Measurements from ENCODE around the gene ITPR2. TPM values are rescaled to one million over a fixed set of nuclear protein-coding genes. Genes with fewer than 3 reads are reported as not detected.
"Not testable (repeated sequence)": the region's sequence is repeated elsewhere in the genome, so short reads cannot be mapped to it uniquely, and the experiment has no call there.

Gene ITPR2
- total RNA-seq, 1 experiment from 2014 or later: 41.6 TPM

DNA sequence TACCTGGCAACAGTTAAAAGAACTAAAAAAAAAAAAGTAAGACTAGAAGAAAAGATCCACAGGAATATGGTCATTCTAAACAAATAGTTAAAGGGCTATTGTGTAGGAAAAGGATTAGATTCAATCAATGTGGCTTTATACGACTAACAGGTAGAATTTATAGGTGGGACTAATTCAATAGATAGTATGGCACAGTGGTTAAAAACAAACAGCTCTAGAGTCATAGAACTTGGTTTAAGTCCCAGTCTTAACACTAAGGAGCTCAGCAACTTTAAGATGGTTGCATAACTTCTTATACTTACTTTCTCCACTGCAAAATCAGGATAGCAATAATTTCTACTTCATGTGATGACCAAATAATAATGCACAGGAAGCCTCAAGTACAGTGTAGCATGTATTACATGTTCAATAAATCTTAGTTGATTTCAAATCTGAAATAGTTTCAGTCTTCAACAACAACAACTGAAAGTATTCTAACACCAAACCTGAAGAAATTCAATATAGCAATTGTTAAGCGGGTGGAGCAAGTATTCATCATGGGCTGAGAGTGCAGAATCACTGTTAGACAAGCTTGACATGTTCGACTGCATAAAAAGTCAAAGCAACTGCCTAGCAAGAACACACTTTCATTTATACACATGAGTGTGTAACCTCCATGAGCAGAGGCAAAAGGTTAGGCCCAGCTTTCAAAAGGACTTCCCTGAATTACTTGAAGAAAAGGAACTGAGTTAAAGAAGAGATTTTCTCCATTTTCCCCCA is 50.4 kb downstream of the ITPR2 start:
- peaks cover 5% of the 10 kb centered on the region for H3K9me3 ChIP-seq
- no peaks in the 10 kb centered on the region for H3K4me1 ChIP-seq
- H3K27me3 Mint-ChIP-seq (ENCODE audit: insufficient read depth, unreplicated experiment): no peaks in the 10 kb centered on the region
- H3K9me3 Mint-ChIP-seq (ENCODE audit: unreplicated experiment): peaks cover 19% of the 10 kb centered on the region
- no peak overlapping the region for H3K4me3 Mint-ChIP-seq (ENCODE audit: unreplicated experiment)
- no TSS peak for BruUV-seq (replicated peaks)
- no peaks in the 10 kb centered on the region for H3K27me3 ChIP-seq (replicated peaks; ENCODE audit: control insufficient read depth, insufficient read depth, low read length)
- H3K27ac Mint-ChIP-seq (ENCODE audit: unreplicated experiment): no peak overlapping the region
- CTCF ChIA-PET: no interaction called here
- H3K4me1 Mint-ChIP-seq (ENCODE audit: low read depth, unreplicated experiment): no peaks in the 10 kb centered on the region
- H3K36me3 Mint-ChIP-seq (ENCODE audit: insufficient read depth, unreplicated experiment): peaks cover 14% of the 10 kb centered on the region
- POLR2A ChIA-PET: no interaction called here
- no peaks in the 10 kb centered on the region for H3K36me3 ChIP-seq (ENCODE audit: control insufficient read depth, insufficient read depth, low read length)
- TF ChIP-seq, protein P1, sequence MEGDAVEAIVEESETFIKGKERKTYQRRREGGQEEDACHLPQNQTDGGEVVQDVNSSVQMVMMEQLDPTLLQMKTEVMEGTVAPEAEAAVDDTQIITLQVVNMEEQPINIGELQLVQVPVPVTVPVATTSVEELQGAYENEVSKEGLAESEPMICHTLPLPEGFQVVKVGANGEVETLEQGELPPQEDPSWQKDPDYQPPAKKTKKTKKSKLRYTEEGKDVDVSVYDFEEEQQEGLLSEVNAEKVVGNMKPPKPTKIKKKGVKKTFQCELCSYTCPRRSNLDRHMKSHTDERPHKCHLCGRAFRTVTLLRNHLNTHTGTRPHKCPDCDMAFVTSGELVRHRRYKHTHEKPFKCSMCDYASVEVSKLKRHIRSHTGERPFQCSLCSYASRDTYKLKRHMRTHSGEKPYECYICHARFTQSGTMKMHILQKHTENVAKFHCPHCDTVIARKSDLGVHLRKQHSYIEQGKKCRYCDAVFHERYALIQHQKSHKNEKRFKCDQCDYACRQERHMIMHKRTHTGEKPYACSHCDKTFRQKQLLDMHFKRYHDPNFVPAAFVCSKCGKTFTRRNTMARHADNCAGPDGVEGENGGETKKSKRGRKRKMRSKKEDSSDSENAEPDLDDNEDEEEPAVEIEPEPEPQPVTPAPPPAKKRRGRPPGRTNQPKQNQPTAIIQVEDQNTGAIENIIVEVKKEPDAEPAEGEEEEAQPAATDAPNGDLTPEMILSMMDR (IDR thresholded peaks at IDR 0.05; ENCODE audit: insufficient read depth in 1 of 2, low read depth in 1 of 2, low read length in 1 of 2, severe bottlenecking in 1 of 2, unreplicated experiment in 1 of 2): no peak
- intact Hi-C loops (cut with micrococcal nuclease; ENCODE audit: unreplicated experiment): no loop called here
- no peak for DNase-seq
- no peak overlapping the region for H3K4me3 ChIP-seq (ENCODE audit: low read depth, low read length)

DNA sequence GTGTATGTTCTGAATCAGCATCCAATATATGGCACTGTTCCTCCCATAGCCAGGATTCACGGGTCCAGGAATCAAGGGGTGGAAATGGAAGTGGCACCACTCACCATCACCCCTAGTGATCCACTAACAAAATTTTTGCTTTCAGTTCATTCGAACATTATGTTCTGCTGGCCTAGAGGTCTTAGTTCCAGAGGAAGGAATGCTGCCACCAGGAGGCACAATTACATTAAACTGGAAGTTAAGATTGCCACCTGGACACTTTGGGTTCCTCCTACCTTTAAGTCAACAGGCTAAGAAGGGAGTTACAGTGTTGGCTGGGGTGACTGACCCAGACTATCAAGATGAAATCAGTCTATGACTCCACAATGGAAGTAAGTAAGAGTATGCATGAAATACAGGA is 52.3 kb downstream of the ITPR2 start:
- H3K4me1 Mint-ChIP-seq (ENCODE audit: low read depth, unreplicated experiment); H3K4me3 Mint-ChIP-seq (ENCODE audit: unreplicated experiment); BruUV-seq (replicated peaks); DNase-seq; H3K27me3 Mint-ChIP-seq (ENCODE audit: insufficient read depth, unreplicated experiment); H3K27me3 ChIP-seq (replicated peaks; ENCODE audit: control insufficient read depth, insufficient read depth, low read length); POLR2A ChIA-PET; H3K36me3 ChIP-seq (ENCODE audit: control insufficient read depth, insufficient read depth, low read length); CTCF ChIA-PET; intact Hi-C loops (cut with micrococcal nuclease; ENCODE audit: unreplicated experiment); H3K4me3 ChIP-seq (ENCODE audit: low read depth, low read length); H3K27ac Mint-ChIP-seq (ENCODE audit: unreplicated experiment); H3K4me1 ChIP-seq: not testable (repeated sequence)
- H3K9me3 ChIP-seq: peaks cover 14% of the 10 kb centered on the region
- H3K9me3 Mint-ChIP-seq (ENCODE audit: unreplicated experiment): peaks cover 36% of the 10 kb centered on the region
- peaks cover 14% of the 10 kb centered on the region for H3K36me3 Mint-ChIP-seq (ENCODE audit: insufficient read depth, unreplicated experiment)

DNA sequence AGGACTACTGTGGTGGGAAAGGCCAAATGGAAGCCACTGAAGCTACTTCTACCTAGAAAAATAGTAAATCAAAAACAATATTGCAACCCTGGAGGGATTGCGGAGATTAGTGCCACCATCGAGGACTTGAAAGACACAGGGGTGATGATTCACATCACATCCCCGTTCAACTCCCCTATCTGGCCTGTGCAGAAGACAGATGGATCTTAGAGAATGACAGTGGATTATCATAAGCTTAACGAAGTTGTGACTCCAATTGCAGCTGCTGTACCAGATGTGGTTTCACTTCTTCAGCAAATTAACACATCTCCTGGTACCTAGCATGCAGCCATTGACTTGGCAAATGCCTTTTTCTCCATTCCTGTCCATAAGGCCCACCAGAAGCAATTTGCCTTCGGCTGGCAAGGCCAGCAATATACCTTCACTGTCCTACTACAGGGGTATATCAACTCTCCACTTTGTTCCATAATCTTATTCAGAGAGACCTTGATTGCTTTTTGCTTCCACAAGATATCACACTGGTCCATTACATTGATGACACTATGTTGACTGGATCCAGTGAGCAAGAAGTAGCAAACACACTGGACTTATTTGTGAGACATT is 54.7 kb downstream of the ITPR2 start:
- H3K27me3 ChIP-seq (replicated peaks; ENCODE audit: control insufficient read depth, insufficient read depth, low read length); H3K27ac Mint-ChIP-seq (ENCODE audit: unreplicated experiment); H3K4me1 ChIP-seq; H3K36me3 Mint-ChIP-seq (ENCODE audit: insufficient read depth, unreplicated experiment); intact Hi-C loops (cut with micrococcal nuclease; ENCODE audit: unreplicated experiment); POLR2A ChIA-PET; H3K4me3 ChIP-seq (ENCODE audit: low read depth, low read length); CTCF ChIA-PET; DNase-seq; H3K27me3 Mint-ChIP-seq (ENCODE audit: insufficient read depth, unreplicated experiment); H3K36me3 ChIP-seq (ENCODE audit: control insufficient read depth, insufficient read depth, low read length); H3K4me3 Mint-ChIP-seq (ENCODE audit: unreplicated experiment); BruUV-seq (replicated peaks); H3K4me1 Mint-ChIP-seq (ENCODE audit: low read depth, unreplicated experiment): not testable (repeated sequence)
- peaks cover 30% of the 10 kb centered on the region for H3K9me3 Mint-ChIP-seq (ENCODE audit: unreplicated experiment)
- peaks cover 14% of the 10 kb centered on the region for H3K9me3 ChIP-seq

DNA sequence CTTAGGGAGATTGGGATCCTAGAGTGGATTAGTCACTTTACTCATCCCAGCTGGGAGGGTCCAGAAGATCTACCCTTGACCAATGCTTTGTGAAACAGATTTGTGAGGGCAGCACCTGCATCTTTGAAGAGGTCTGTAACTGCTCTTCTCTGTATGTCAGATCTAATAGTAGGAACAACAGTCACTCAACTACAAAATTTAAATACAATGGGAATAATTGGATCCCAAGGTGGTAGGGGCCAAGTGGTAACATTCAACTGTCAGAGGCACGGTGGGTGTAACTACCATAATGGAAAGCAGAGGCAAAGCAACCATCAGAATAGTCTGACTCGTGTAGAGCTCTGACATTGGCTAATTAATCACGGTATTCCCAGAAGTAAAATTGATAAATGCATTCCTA is 55.8 kb downstream of the ITPR2 start:
- Histone ChIP-seq H3K36me3 (ENCODE audit: control insufficient read depth, insufficient read depth, low read length) (no peaks in the 10 kb centered on the region), H3K4me1 (no peaks in the 10 kb centered on the region), H3K9me3 (peaks cover 14% of the 10 kb centered on the region), H3K27me3 (replicated peaks; ENCODE audit: control insufficient read depth, insufficient read depth, low read length) (no peaks in the 10 kb centered on the region), H3K4me3 (ENCODE audit: low read depth, low read length) (no peak overlapping the region)
- Mint-ChIP-seq H3K36me3 (ENCODE audit: insufficient read depth, unreplicated experiment) (peaks cover 6% of the 10 kb centered on the region), H3K9me3 (ENCODE audit: unreplicated experiment) (peaks cover 29% of the 10 kb centered on the region), H3K27me3 (ENCODE audit: insufficient read depth, unreplicated experiment) (no peaks in the 10 kb centered on the region), H3K4me1 (ENCODE audit: low read depth, unreplicated experiment) (no peaks in the 10 kb centered on the region), H3K27ac (ENCODE audit: unreplicated experiment) (no peak overlapping the region), H3K4me3 (ENCODE audit: unreplicated experiment) (no peak overlapping the region)
- DNase-seq: no peak
- no TSS peak for BruUV-seq (replicated peaks)
- intact Hi-C loops (cut with micrococcal nuclease; ENCODE audit: unreplicated experiment): no loop called here
- CTCF ChIA-PET: interaction anchor here (0.6 kb wide), 1 partner anchor 166 kb away, joined by 3 read pairs; no protein-coding TSS in a partner anchor
- TF ChIP-seq, protein P1 (IDR thresholded peaks at IDR 0.05; ENCODE audit: insufficient read depth in 1 of 2, low read depth in 1 of 2, low read length in 1 of 2, severe bottlenecking in 1 of 2, unreplicated experiment in 1 of 2): no peak
- POLR2A ChIA-PET: no interaction called here

DNA sequence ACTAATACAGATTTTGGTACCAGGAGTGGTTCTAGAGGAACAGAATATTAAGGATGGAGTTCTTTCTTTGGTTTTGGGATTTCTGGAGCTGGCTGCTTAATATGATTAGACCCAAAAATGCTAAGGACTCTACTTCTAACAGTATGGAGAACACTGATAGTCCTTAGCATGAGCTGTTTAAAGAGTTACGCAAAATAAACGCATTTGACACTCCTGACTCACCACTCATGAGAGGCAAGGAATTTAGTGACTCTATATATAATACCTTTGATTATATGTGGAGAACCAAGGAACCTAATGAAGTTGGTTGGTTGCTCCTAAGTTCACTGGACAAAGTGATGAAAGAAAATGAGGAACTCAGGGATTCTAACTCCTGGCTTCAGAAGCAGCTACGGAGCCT is 57.0 kb downstream of the ITPR2 start:
- POLR2A ChIA-PET; H3K27me3 ChIP-seq (replicated peaks; ENCODE audit: control insufficient read depth, insufficient read depth, low read length): not testable (repeated sequence)

More for the DNA sequence above, 57.0 kb downstream of the ITPR2 start:
- H3K9me3 ChIP-seq: peaks cover 14% of the 10 kb centered on the region
- H3K4me1 Mint-ChIP-seq (ENCODE audit: low read depth, unreplicated experiment); H3K4me3 ChIP-seq (ENCODE audit: low read depth, low read length); H3K36me3 ChIP-seq (ENCODE audit: control insufficient read depth, insufficient read depth, low read length); H3K4me1 ChIP-seq; CTCF ChIA-PET; intact Hi-C loops (cut with micrococcal nuclease; ENCODE audit: unreplicated experiment); H3K36me3 Mint-ChIP-seq (ENCODE audit: insufficient read depth, unreplicated experiment); H3K4me3 Mint-ChIP-seq (ENCODE audit: unreplicated experiment); H3K27me3 Mint-ChIP-seq (ENCODE audit: insufficient read depth, unreplicated experiment); BruUV-seq (replicated peaks); H3K27ac Mint-ChIP-seq (ENCODE audit: unreplicated experiment); DNase-seq: not testable (repeated sequence)
- peaks cover 29% of the 10 kb centered on the region for H3K9me3 Mint-ChIP-seq (ENCODE audit: unreplicated experiment)

All from Caco-2 (cell line).